K562 (cell line): ENCODE data around the gene SYK. TPM values are rescaled to one million over a fixed set of nuclear protein-coding genes. Genes with fewer than 3 reads are reported as not detected.

Experiments
- ATAC-seq: fragments of 200-7000 bp; cut with Tn5 transposase; 3 replicates; pipeline ENCODE4 v1.9.1; 2020; ENCODE audit warnings: moderate library complexity
- BruUV-seq: library from RNA; stranded (reverse); fragments of 400-500 nt; replicated peaks from 2 replicates; lab custom pipeline; 2021; lab: Mats Ljungman, UMichigan
- CTCF ChIA-PET: fragments of 300-600 bp; formaldehyde crosslinking; extraction: SDS; loops from one replicate; lab custom pipeline; 2021; ENCODE audit warnings: low intra/inter-chr PET ratio; lab: Yijun Ruan, JAX
- POLR2A ChIA-PET: fragments of 300-600, 350-650 bp; sonication (Branson Sonifier 250); formaldehyde crosslinking; extraction: SDS; loops from one replicate; lab custom pipeline; 2021; ENCODE audit warnings: antibody characterized with exemption, inconsistent platforms; lab: Yijun Ruan, JAX
- DNase-seq, 4 experiments: peaks; one replicate each; pipeline versions ENCODE4 v3.0.0 to v3.0.0-alpha.2; 2011 to 2018; ENCODE audit warnings: low spot score in 3 of 4, mixed read lengths in 3 of 4; ENCODE audit errors: extremely low read depth in 1 of 4
- FAIRE-seq: peaks from 2 replicates; lab custom pipeline; 2011; peaks lifted over from hg19 to GRCh38; lab: Jason Lieb, UNC
- H2AFZ ChIP-seq: 2 replicates; pipeline ENCODE4 v1.6.0; 2011; ENCODE audit warnings: low read depth, low read length, control low read depth, inconsistent platforms
- H3K27ac ChIP-seq: fragments of 200-600 bp; 3 replicates; pipeline ENCODE4 v1.8.0; 2011; ENCODE audit warnings: low read depth, mild to moderate bottlenecking, control low read depth, inconsistent platforms, low read length, moderate library complexity, mixed read lengths; ENCODE audit errors: extremely low read depth
- H3K27me3 ChIP-seq, 2 experiments: fragments of 300-600 bp in 1 of 2; 2 replicates in 1 of 2; 3 replicates in 1 of 2; pipeline versions ENCODE4 v1.6.0 to v1.8.0; 2011; ENCODE audit warnings: inconsistent platforms in 2 of 2, low read length in 2 of 2, mild to moderate bottlenecking in 1 of 2, mixed read lengths in 1 of 2, moderate library complexity in 1 of 2; ENCODE audit not compliant: control insufficient read depth in 2 of 2, insufficient read depth in 2 of 2
- H3K36me3 ChIP-seq: fragments of 300-600 bp; 3 replicates; pipeline ENCODE4 v1.8.0; 2011; ENCODE audit warnings: mild to moderate bottlenecking, low read length, inconsistent platforms; ENCODE audit not compliant: control insufficient read depth, insufficient read depth
- H3K4me1 ChIP-seq, 2 experiments: fragments of 200-600 bp in 1 of 2; replicated peaks in 1 of 2; 2 replicates in 1 of 2; 3 replicates in 1 of 2; pipeline versions ENCODE4 v1.5.1 to v1.8.0; 2011; ENCODE audit warnings: inconsistent platforms in 2 of 2, low read length in 2 of 2, mild to moderate bottlenecking in 1 of 2, mixed read lengths in 1 of 2, moderate library complexity in 1 of 2; ENCODE audit not compliant: control insufficient read depth in 2 of 2, insufficient read depth in 2 of 2
- H3K4me2 ChIP-seq: 2 replicates; pipeline ENCODE4 v1.6.1; 2011; ENCODE audit warnings: low read length, control low read depth, inconsistent platforms, mixed read lengths; ENCODE audit not compliant: insufficient read depth
- H3K4me3 ChIP-seq: fragments of 200-600 bp; sonication (generic), shearing (Covaris generic); 2 replicates; pipeline ENCODE4 v1.5.1; 2016; ENCODE audit warnings: control low read depth, inconsistent platforms
- H3K79me2 ChIP-seq: fragments of 200-600 bp; 3 replicates; pipeline ENCODE4 v1.8.0; 2011; ENCODE audit warnings: low read length, inconsistent platforms; ENCODE audit not compliant: control insufficient read depth, insufficient read depth
- H3K9ac ChIP-seq, 2 experiments: 2 replicates each; pipeline versions ENCODE4 v1.6.0 to v1.6.1; 2011; ENCODE audit warnings: low read depth in 2 of 2, low read length in 2 of 2, control low read depth in 1 of 2, inconsistent platforms in 1 of 2, mild to moderate bottlenecking in 1 of 2, mixed read lengths in 1 of 2; ENCODE audit not compliant: insufficient read depth in 1 of 2
- H3K9me1 ChIP-seq: one replicate; pipeline ENCODE4 v1.6.0; 2011; ENCODE audit warnings: inconsistent platforms, mild to moderate bottlenecking, low read length, moderate library complexity; ENCODE audit not compliant: control insufficient read depth, insufficient read depth
- H3K9me3 ChIP-seq: replicated peaks from 2 replicates; pipeline ENCODE4 v1.5.1; 2011; ENCODE audit warnings: low read depth, low read length, inconsistent platforms; ENCODE audit not compliant: control insufficient read depth, insufficient read depth
- H4K20me1 ChIP-seq: replicated peaks from 2 replicates; pipeline ENCODE4 v1.6.1; 2011; ENCODE audit warnings: low read length, inconsistent platforms, mixed read lengths; ENCODE audit not compliant: control insufficient read depth, insufficient read depth
- ADNP ChIP-seq: fragments of 200-800 bp; sonication (Bioruptor generic); IDR thresholded peaks from 2 replicates; pipeline ENCODE4 v1.6.1; 2016; ENCODE audit warnings: missing genetic modification characterization, missing compliant biosample characterization
- CHAMP1 ChIP-seq: fragments of 450-650 bp; IDR thresholded peaks from 2 replicates; pipeline ENCODE4 v1.6.1; 2016; ENCODE audit warnings: mild to moderate bottlenecking
- DPF2 ChIP-seq: fragments of 450-650 bp; IDR thresholded peaks from 2 replicates; pipeline ENCODE4 v1.6.1; 2016
- FOS ChIP-seq: IDR thresholded peaks from 3 replicates; pipeline ENCODE4 v1.6.1; 2011; ENCODE audit not compliant: insufficient read length; ENCODE audit errors: extremely low read depth
- KLF13 ChIP-seq: fragments of 450-650 bp; IDR thresholded peaks from 2 replicates; pipeline ENCODE4 v1.6.1; 2016; ENCODE audit warnings: missing genetic modification characterization, low read depth, mild to moderate bottlenecking, missing compliant biosample characterization, moderate library complexity, borderline replicate concordance
- MBD2 ChIP-seq: sonication (generic); IDR thresholded peaks from 2 replicates; pipeline ENCODE4 v1.6.1; 2016; ENCODE audit warnings: low read depth, borderline replicate concordance
- PCBP1 ChIP-seq: fragments of 200-400 bp; formaldehyde crosslinking; IDR thresholded peaks from 2 replicates; pipeline ENCODE4 v1.6.1; 2018; ENCODE audit warnings: mild to moderate bottlenecking, low read depth, low read length; ENCODE audit not compliant: poor library complexity, severe bottlenecking
- WGBS: fragments of 100-300 bp; shearing (Covaris generic); methylation state at CpG from one replicate; pipeline ENCODE4 v1.1.6; 2016; ENCODE audit warnings: low coverage, mixed read lengths; ENCODE audit not compliant: insufficient coverage; ENCODE audit errors: missing lambda C conversion rate; 5-methylcytosine and 5-hydroxymethylcytosine counted together
- in situ Hi-C: fragments of 300-500 bp; cut with MboI; formaldehyde crosslinking; loops from 4 replicates; pipeline ENCODE4 v1.15.0; 2018; ENCODE audit warnings: inconsistent platforms, mixed read lengths
- intact Hi-C: fragments of 100-400 bp; cut with micrococcal nuclease; formaldehyde crosslinking; loops from 2 replicates; pipeline ENCODE4 v1.14.2; 2022
- polyA plus RNA-seq, 8 experiments: library from polyadenylated mRNA; depleted of rRNA in 4 of 8; stranded (reverse) in 5 of 8; unstranded in 3 of 8; fragments of >200 nt; fragmentation: Nextera tagmentation in 2 of 8; fragmentation: Illumina TruSeq in 1 of 8; extraction: Ambion mirVana in 2 of 8; extraction: Trizol in 1 of 8; gene quantifications; 2 replicates each; pipeline versions ENCODE4 v1.2.1 to v1.2.3, GENCODE V29; 2011 to 2014; ENCODE audit warnings: inconsistent platforms in 1 of 8, missing spikeins in 1 of 8
- total RNA-seq, 7 experiments: library from RNA; depleted of rRNA in 6 of 7; stranded (reverse); fragments of >200 nt in 6 of 7; fragmentation: Illumina TruSeq in 2 of 7; extraction: Trizol in 2 of 7; gene quantifications; 2 replicates each; pipeline versions ENCODE4 v1.2.1 to v1.2.3, GENCODE V29; 2011 to 2021; ENCODE audit warnings: low replicate concordance in 1 of 7
- TF ChIP-seq, protein P1 (sequence below): fragments of 250-450 bp; sonication (Bioruptor Pico); IDR thresholded peaks from 2 replicates; pipeline ENCODE4 v1.5.0; 2020; ENCODE audit warnings: mild to moderate bottlenecking, borderline replicate concordance
- TF ChIP-seq, protein P2 (sequence below): fragments of 200-800 bp; sonication (Bioruptor generic); IDR thresholded peaks from 2 replicates; pipeline ENCODE4 v1.6.1; 2017; ENCODE audit warnings: missing genetic modification characterization, missing compliant biosample characterization
- TF ChIP-seq, protein P3 (sequence below): sonication (generic); formaldehyde crosslinking; IDR thresholded peaks from 2 replicates; pipeline ENCODE4 v1.8.0; 2022; ENCODE audit warnings: mild to moderate bottlenecking, missing genetic modification reagents, borderline replicate concordance

SYK gene
- total and polyA plus RNA-seq, 9 of the 15 experiments (the other 6 are each of a cell fraction or from before 2014, with no cell fraction given): 3.9 to 32.7 (median 16.7) TPM

DNA sequence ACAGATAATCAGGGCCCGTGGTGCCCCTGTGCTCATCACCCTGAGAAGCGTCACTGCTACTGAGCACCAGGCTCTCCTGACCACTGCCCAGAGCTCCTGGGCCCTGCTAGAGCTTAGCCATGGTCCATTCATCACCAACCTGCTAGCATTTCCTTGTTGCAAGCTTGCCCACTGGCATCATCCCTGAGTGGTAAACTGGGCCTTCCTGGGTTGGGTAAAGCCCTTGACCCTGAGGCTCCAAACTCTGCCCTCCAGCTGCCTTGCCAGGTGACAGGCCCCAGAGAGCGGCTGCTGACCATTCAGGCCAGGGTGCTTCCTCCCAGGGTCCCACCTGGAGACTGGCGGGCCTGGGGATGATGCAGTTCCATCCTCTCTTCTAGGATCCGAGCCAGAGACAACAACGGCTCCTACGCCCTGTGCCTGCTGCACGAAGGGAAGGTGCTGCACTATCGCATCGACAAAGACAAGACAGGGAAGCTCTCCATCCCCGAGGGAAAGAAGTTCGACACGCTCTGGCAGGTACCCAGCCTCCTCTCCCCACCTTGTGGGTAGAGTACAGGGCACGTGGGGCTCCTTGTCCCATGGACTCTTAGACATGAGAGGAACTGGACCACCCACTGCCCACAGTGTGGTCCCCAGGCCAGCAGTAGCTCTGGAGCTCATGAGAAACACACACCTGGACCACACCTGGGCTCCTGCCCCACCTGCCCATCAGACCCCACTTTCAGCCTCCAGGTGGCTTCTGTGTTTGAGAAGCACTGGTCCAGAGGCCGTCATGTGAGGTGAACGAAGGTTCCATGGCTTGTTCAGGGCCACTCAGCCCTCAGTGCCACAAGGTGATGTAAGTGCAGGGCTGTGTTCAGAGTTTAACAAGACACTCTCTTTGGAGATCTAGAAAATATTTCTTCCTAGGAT is 60.5 kb downstream of the SYK start:
- H3K27ac ChIP-seq: no peak overlapping the region
- no peaks in the 10 kb centered on the region for H3K9me1 ChIP-seq
- DNase-seq (no peak), ATAC-seq (no peak), FAIRE-seq (no peak)
- BruUV-seq: no TSS peak
- no peaks in the 10 kb centered on the region for H3K79me2 ChIP-seq
- H4K20me1 ChIP-seq: no peaks in the 10 kb centered on the region
- H3K9me3 ChIP-seq: no peaks in the 10 kb centered on the region
- no peak overlapping the region for H3K4me2 ChIP-seq
- in situ Hi-C loops: no loop called here
- ChIA-PET CTCF (no interaction called here), POLR2A (interaction anchor here (0.6 kb wide), 1 partner anchor 8 kb away, joined by 3 read pairs; no protein-coding TSS in a partner anchor)
- H3K27me3 ChIP-seq: no peaks in the 10 kb centered on the region
- no peaks in the 10 kb centered on the region for H3K4me1 ChIP-seq
- H3K36me3 ChIP-seq: peaks cover 22% of the 10 kb centered on the region; the same call in 2 of the 3 replicates
- no peak overlapping the region for H2AFZ ChIP-seq
- intact Hi-C loops: no loop called here
- H3K9ac ChIP-seq: no peak overlapping the region
- no peak overlapping the region for H3K4me3 ChIP-seq
- 70% methylated on average over 6 of the region's 16 CpGs for WGBS
- TF ChIP-seq, protein P1, sequence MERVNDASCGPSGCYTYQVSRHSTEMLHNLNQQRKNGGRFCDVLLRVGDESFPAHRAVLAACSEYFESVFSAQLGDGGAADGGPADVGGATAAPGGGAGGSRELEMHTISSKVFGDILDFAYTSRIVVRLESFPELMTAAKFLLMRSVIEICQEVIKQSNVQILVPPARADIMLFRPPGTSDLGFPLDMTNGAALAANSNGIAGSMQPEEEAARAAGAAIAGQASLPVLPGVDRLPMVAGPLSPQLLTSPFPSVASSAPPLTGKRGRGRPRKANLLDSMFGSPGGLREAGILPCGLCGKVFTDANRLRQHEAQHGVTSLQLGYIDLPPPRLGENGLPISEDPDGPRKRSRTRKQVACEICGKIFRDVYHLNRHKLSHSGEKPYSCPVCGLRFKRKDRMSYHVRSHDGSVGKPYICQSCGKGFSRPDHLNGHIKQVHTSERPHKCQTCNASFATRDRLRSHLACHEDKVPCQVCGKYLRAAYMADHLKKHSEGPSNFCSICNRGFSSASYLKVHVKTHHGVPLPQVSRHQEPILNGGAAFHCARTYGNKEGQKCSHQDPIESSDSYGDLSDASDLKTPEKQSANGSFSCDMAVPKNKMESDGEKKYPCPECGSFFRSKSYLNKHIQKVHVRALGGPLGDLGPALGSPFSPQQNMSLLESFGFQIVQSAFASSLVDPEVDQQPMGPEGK (CRISPR knock-in tag): no peak
- TF ChIP-seq KLF13 (tag) (no peak), PCBP1 (no peak), CHAMP1 (no peak), FOS (no peak), DPF2 (no peak), ADNP (no peak), MBD2 (no peak)
- TF ChIP-seq, protein P2, sequence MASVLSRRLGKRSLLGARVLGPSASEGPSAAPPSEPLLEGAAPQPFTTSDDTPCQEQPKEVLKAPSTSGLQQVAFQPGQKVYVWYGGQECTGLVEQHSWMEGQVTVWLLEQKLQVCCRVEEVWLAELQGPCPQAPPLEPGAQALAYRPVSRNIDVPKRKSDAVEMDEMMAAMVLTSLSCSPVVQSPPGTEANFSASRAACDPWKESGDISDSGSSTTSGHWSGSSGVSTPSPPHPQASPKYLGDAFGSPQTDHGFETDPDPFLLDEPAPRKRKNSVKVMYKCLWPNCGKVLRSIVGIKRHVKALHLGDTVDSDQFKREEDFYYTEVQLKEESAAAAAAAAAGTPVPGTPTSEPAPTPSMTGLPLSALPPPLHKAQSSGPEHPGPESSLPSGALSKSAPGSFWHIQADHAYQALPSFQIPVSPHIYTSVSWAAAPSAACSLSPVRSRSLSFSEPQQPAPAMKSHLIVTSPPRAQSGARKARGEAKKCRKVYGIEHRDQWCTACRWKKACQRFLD (CRISPR knock-in tag): no peak
- TF ChIP-seq, protein P3, sequence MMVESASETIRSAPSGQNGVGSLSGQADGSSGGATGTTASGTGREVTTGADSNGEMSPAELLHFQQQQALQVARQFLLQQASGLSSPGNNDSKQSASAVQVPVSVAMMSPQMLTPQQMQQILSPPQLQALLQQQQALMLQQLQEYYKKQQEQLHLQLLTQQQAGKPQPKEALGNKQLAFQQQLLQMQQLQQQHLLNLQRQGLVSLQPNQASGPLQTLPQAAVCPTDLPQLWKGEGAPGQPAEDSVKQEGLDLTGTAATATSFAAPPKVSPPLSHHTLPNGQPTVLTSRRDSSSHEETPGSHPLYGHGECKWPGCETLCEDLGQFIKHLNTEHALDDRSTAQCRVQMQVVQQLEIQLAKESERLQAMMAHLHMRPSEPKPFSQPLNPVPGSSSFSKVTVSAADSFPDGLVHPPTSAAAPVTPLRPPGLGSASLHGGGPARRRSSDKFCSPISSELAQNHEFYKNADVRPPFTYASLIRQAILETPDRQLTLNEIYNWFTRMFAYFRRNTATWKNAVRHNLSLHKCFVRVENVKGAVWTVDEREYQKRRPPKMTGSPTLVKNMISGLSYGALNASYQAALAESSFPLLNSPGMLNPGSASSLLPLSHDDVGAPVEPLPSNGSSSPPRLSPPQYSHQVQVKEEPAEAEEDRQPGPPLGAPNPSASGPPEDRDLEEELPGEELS (CRISPR knock-in tag): no peak
